HG02970 (cell line): ENCODE data around the gene ATG2B.

Experiments
- ATAC-seq: cut with Tn5 transposase; IDR thresholded peaks from one replicate; pipeline ENCODE4 v1.9.1; 2021; ENCODE audit warnings: mild to moderate bottlenecking, moderate library complexity, moderate number of reproducible peaks; ENCODE audit not compliant: unreplicated experiment, low FRiP score

ATG2B gene

GRCh38 chr14:96362965-96363750 lies at the start of gene ATG2B, which contains the start of gene GSKIP:
TSS of gene ATG2B (minus strand) at chr14:96363341. CDS start at chr14:96362976, 365 bp downstream.
TSS of gene GSKIP (plus strand) at chr14:96363526. CDS start at chr14:96382248, 18,722 bp downstream.
- peak; percentile 79 for ATAC-seq

- ATAC-seq = no peak
These were observed 47.0 kb upstream of the ATG2B start for GRCh38 chr14:96410119-96410518.

- no peak for ATAC-seq
These were observed 46.6 kb upstream of the ATG2B start for GRCh38 chr14:96409701-96410100.

- ATAC-seq = no peak
These were observed 45.5 kb upstream of the ATG2B start for GRCh38 chr14:96408608-96409007.

GRCh38 chr14:96407935-96408570 lies 44.9 kb upstream of the ATG2B start:
- ATAC-seq = no peak

GRCh38 chr14:96405677-96406076 lies 42.5 kb upstream of the ATG2B start:
- ATAC-seq = no peak

GRCh38 chr14:96403409-96403808 lies 40.3 kb upstream of the ATG2B start:
- no peak for ATAC-seq

- no peak for ATAC-seq
These were observed 37.4 kb upstream of the ATG2B start for GRCh38 chr14:96400495-96400894.

GRCh38 chr14:96399405-96399804 lies 36.3 kb upstream of the ATG2B start:
- no peak for ATAC-seq

GRCh38 chr14:96398921-96399320 lies 35.8 kb upstream of the ATG2B start:
- no peak for ATAC-seq

- no peak for ATAC-seq
These were observed 35.3 kb upstream of the ATG2B start for GRCh38 chr14:96398432-96398831.

GRCh38 chr14:96394047-96394815 lies 31.1 kb upstream of the ATG2B start:
- no peak for ATAC-seq

- ATAC-seq = no peak
These were observed 30.0 kb upstream of the ATG2B start for GRCh38 chr14:96393071-96393691.

GRCh38 chr14:96391293-96392118 lies 28.4 kb upstream of the ATG2B start:
- peak; percentile 93 for ATAC-seq

GRCh38 chr14:96390965-96391292 lies 27.8 kb upstream of the ATG2B start:
- ATAC-seq = no peak

- no peak for ATAC-seq
These were observed 22.2 kb upstream of the ATG2B start for GRCh38 chr14:96385385-96385784.

GRCh38 chr14:96384740-96385139 lies 21.6 kb upstream of the ATG2B start:
- ATAC-seq = no peak

- ATAC-seq = no peak
These were observed 20.9 kb upstream of the ATG2B start for GRCh38 chr14:96384053-96384452.

- ATAC-seq = no peak
These were observed 20.3 kb upstream of the ATG2B start for GRCh38 chr14:96383445-96383844.

- ATAC-seq = no peak
These were observed 17.6 kb upstream of the ATG2B start for GRCh38 chr14:96380735-96381134.
